H1 (cell line): ENCODE measurements around the gene DAND5. TPM values are rescaled to one million over a fixed set of nuclear protein-coding genes. Genes with fewer than 3 reads are reported as not detected.

Source experiments
- CTCF ChIA-PET: fragments of 300-600 bp; sonication (Branson Sonifier 250); formaldehyde crosslinking; loops from one replicate; lab custom pipeline; 2021; ENCODE audit not compliant: partially characterized antibody; lab: Charles Lee
- POLR2A ChIA-PET: fragments of 300-600 bp; sonication (Branson Sonifier 250); formaldehyde crosslinking; loops from one replicate; lab custom pipeline; 2021; ENCODE audit warnings: inconsistent platforms; ENCODE audit not compliant: partially characterized antibody; lab: Charles Lee
- DNase-seq, 2 experiments: peaks; one replicate each; pipeline versions ENCODE4 v3.0.0 to v3.0.0-alpha.2; 2010 to 2022; ENCODE audit warnings: low spot score in 2 of 2, low read depth in 1 of 2, mixed read lengths in 1 of 2
- FAIRE-seq: peaks from 2 replicates; lab custom pipeline; 2011; peaks lifted over from hg19 to GRCh38; lab: Jason Lieb, UNC
- H2AFZ ChIP-seq: 2 replicates; pipeline ENCODE4 v1.8.1; 2012; ENCODE audit warnings: low read length, inconsistent platforms
- H2AK5ac ChIP-seq: 2 replicates; pipeline ENCODE4 v1.6.1; 2013; ENCODE audit warnings: low read depth, low read length
- H2BK120ac ChIP-seq: replicated peaks from 2 replicates; pipeline ENCODE3; 2013; ENCODE audit warnings: low read depth, low read length, inconsistent platforms
- H2BK12ac ChIP-seq: 2 replicates; pipeline ENCODE4 v1.6.1; 2013; ENCODE audit warnings: low read depth, low read length
- H2BK15ac ChIP-seq: 2 replicates; pipeline ENCODE4 v1.6.1; 2013; ENCODE audit warnings: low read length
- H2BK20ac ChIP-seq: 2 replicates; pipeline ENCODE4 v1.6.1; 2013; ENCODE audit warnings: low read length
- H2BK5ac ChIP-seq: 2 replicates; pipeline ENCODE4 v1.6.1; 2013; ENCODE audit warnings: low read depth, low read length
- H3K14ac ChIP-seq: 2 replicates; pipeline ENCODE4 v1.6.1; 2013; ENCODE audit warnings: inconsistent platforms; ENCODE audit not compliant: insufficient read length
- H3K18ac ChIP-seq: 2 replicates; pipeline ENCODE4 v1.6.1; 2013; ENCODE audit warnings: low read length; ENCODE audit errors: extremely low read depth
- H3K23ac ChIP-seq: 2 replicates; pipeline ENCODE4 v1.6.1; 2013; ENCODE audit warnings: inconsistent platforms; ENCODE audit not compliant: insufficient read length
- H3K23me2 ChIP-seq: 2 replicates; pipeline ENCODE4 v1.6.1; 2013; ENCODE audit warnings: low read depth, low read length
- H3K27ac ChIP-seq: 2 replicates; pipeline ENCODE4 v1.6.1; 2011; ENCODE audit warnings: low read depth, low read length, inconsistent platforms
- H3K27me3 ChIP-seq, 4 experiments: replicated peaks in 1 of 4; 1 replicate in 1 of 4; 2 replicates in 3 of 4; pipeline versions ENCODE4 v1.6.1 to v1.8.1; 2011 to 2013; ENCODE audit warnings: low read length in 3 of 4, mild to moderate bottlenecking in 3 of 4, inconsistent platforms in 2 of 4, mixed read lengths in 2 of 4, moderate library complexity in 1 of 4; ENCODE audit not compliant: control insufficient read depth in 3 of 4, insufficient read depth in 3 of 4; ENCODE audit errors: extremely low read depth in 1 of 4
- H3K36me3 ChIP-seq, 4 experiments: 2 replicates each; pipeline versions ENCODE4 v1.6.1 to v1.8.1; 2011 to 2013; ENCODE audit warnings: mild to moderate bottlenecking in 4 of 4, low read length in 3 of 4, moderate library complexity in 2 of 4, control low read depth in 1 of 4, inconsistent platforms in 1 of 4; ENCODE audit not compliant: insufficient read depth in 4 of 4, control insufficient read depth in 2 of 4
- H3K4ac ChIP-seq: replicated peaks from 2 replicates; pipeline ENCODE3; 2013; ENCODE audit warnings: low read length, low read depth, mixed read lengths, inconsistent platforms; ENCODE audit not compliant: insufficient read length
- H3K4me1 ChIP-seq, 4 experiments: replicated peaks in 1 of 4; 1 replicate in 1 of 4; 2 replicates in 3 of 4; pipeline versions ENCODE4 v1.6.1 to v1.8.1; 2011 to 2013; ENCODE audit warnings: low read length in 3 of 4, inconsistent platforms in 2 of 4, mixed read lengths in 1 of 4; ENCODE audit not compliant: insufficient read depth in 4 of 4, control insufficient read depth in 3 of 4
- H3K4me2 ChIP-seq, 2 experiments: 2 replicates each; pipeline versions ENCODE4 v1.6.1 to v1.8.1; 2011 to 2013; ENCODE audit warnings: low read depth in 2 of 2, low read length in 2 of 2, control low read depth in 1 of 2, inconsistent platforms in 1 of 2, mild to moderate bottlenecking in 1 of 2; ENCODE audit not compliant: insufficient read depth in 1 of 2
- H3K4me3 ChIP-seq, 4 experiments: fragments of 200-600, 300-600 bp in 1 of 4; sonication (generic), shearing (Covaris generic), sonication (Bioruptor Twin) in 1 of 4; 2 replicates each; pipeline versions ENCODE4 v1.5.1 to v1.8.1; 2011 to 2016; ENCODE audit warnings: low read length in 4 of 4, low read depth in 3 of 4, control low read depth in 2 of 4, inconsistent platforms in 2 of 4, mild to moderate bottlenecking in 2 of 4, mixed read lengths in 1 of 4, moderate library complexity in 1 of 4; ENCODE audit not compliant: insufficient read depth in 2 of 4; ENCODE audit errors: extremely low read depth in 1 of 4
- H3K56ac ChIP-seq: replicated peaks from 2 replicates; pipeline ENCODE3; 2013; ENCODE audit warnings: low read depth, mild to moderate bottlenecking, mixed read lengths, low read length, inconsistent platforms; ENCODE audit not compliant: insufficient read length
- H3K79me1 ChIP-seq: 2 replicates; pipeline ENCODE4 v1.6.1; 2013; ENCODE audit warnings: low read depth, low read length, control low read depth
- H3K79me2 ChIP-seq, 2 experiments: 2 replicates each; pipeline versions ENCODE4 v1.6.1 to v1.8.1; 2012 to 2013; ENCODE audit warnings: low read length in 2 of 2, mild to moderate bottlenecking in 2 of 2, inconsistent platforms in 1 of 2; ENCODE audit not compliant: insufficient read depth in 2 of 2, control insufficient read depth in 1 of 2
- H3K9ac ChIP-seq, 4 experiments: replicated peaks in 1 of 4; 1 replicate in 1 of 4; 2 replicates in 3 of 4; pipeline versions ENCODE4 v1.6.1 to v1.8.1; 2011 to 2013; ENCODE audit warnings: low read depth in 3 of 4, low read length in 3 of 4, control low read depth in 2 of 4, mild to moderate bottlenecking in 2 of 4, moderate library complexity in 2 of 4, inconsistent platforms in 1 of 4; ENCODE audit errors: extremely low read depth in 1 of 4
- H3K9me3 ChIP-seq, 2 experiments: 2 replicates each; pipeline versions ENCODE4 v1.6.1 to v1.8.1; 2012 to 2013; ENCODE audit warnings: mild to moderate bottlenecking in 2 of 2, moderate library complexity in 2 of 2, control low read depth in 1 of 2, inconsistent platforms in 1 of 2, low read depth in 1 of 2, low read length in 1 of 2, mixed read lengths in 1 of 2; ENCODE audit not compliant: insufficient read depth in 2 of 2
- H4K20me1 ChIP-seq, 2 experiments: replicated peaks in 1 of 2; 2 replicates each; pipeline versions ENCODE3 to v1.8.1; 2011 to 2013; ENCODE audit warnings: inconsistent platforms in 2 of 2, low read length in 2 of 2, mild to moderate bottlenecking in 1 of 2; ENCODE audit not compliant: insufficient read depth in 2 of 2, control insufficient read depth in 1 of 2
- H4K5ac ChIP-seq: 2 replicates; pipeline ENCODE4 v1.6.1; 2013; ENCODE audit warnings: low read length, low read depth, mixed read lengths, inconsistent platforms; ENCODE audit not compliant: insufficient read length
- H4K8ac ChIP-seq: 2 replicates; pipeline ENCODE4 v1.8.0; 2013; ENCODE audit warnings: mild to moderate bottlenecking, moderate library complexity, low read length, inconsistent platforms; ENCODE audit not compliant: insufficient read depth; ENCODE audit errors: extremely low read depth
- H4K91ac ChIP-seq: replicated peaks from 2 replicates; pipeline ENCODE3; 2013; ENCODE audit warnings: low read length, mixed read lengths, inconsistent platforms; ENCODE audit not compliant: insufficient read length
- ATF2 ChIP-seq: IDR thresholded peaks from 2 replicates; pipeline ENCODE4 v1.6.1; 2012; ENCODE audit warnings: low read length, inconsistent platforms
- CEBPB ChIP-seq: IDR thresholded peaks from 2 replicates; pipeline ENCODE4 v1.6.1; 2012; ENCODE audit warnings: low read depth, low read length
- JUN ChIP-seq: IDR thresholded peaks from 2 replicates; pipeline ENCODE4 v1.6.1; 2011; ENCODE audit warnings: low read depth, mild to moderate bottlenecking, improper control_type of control experiment, low read length
- KDM1A ChIP-seq: fragments of 200-600, 300-600 bp; sonication (generic); IDR thresholded peaks from 2 replicates; pipeline ENCODE4 v1.7.1; 2016; ENCODE audit warnings: mild to moderate bottlenecking, low read length, borderline replicate concordance
- PHF8 ChIP-seq: fragments of 200-600 bp; sonication (generic); conservative IDR thresholded peaks from 2 replicates; pipeline ENCODE4 v1.7.1; 2012; ENCODE audit warnings: low read depth, mild to moderate bottlenecking, inconsistent platforms, low read length, moderate library complexity
- POLR2AphosphoS5 ChIP-seq: IDR thresholded peaks from 2 replicates; pipeline ENCODE4 v1.6.1; 2011; ENCODE audit warnings: low read depth, low read length
- RFX5 ChIP-seq: IDR thresholded peaks from 2 replicates; pipeline ENCODE4 v1.6.1; 2011; ENCODE audit warnings: low read depth, low read length, improper control_type of control experiment, borderline replicate concordance
- RXRA ChIP-seq: IDR thresholded peaks from 2 replicates; pipeline ENCODE4 v1.6.1; 2011; ENCODE audit warnings: low read depth, mild to moderate bottlenecking, low read length, moderate library complexity; ENCODE audit not compliant: insufficient read depth
- SIRT6 ChIP-seq: IDR thresholded peaks from one replicate; pipeline ENCODE4 v1.7.1; 2012; ENCODE audit warnings: low read length, inconsistent platforms
- SP4 ChIP-seq: IDR thresholded peaks from 2 replicates; pipeline ENCODE4 v1.6.1; 2012; ENCODE audit warnings: low read length, inconsistent platforms
- WGBS, 2 experiments: shearing (Covaris generic) in 1 of 2; methylation state at CpG; one replicate each; pipeline versions ENCODE4 v1.1.6 to v1.1.7; 2013 to 2015; ENCODE audit warnings: low lambda C conversion rate in 2 of 2, mixed read lengths in 2 of 2, inconsistent platforms in 1 of 2, low coverage in 1 of 2, missing lambda C conversion rate in 1 of 2; ENCODE audit not compliant: insufficient replicate concordance in 2 of 2, insufficient coverage in 1 of 2, insufficient read length in 1 of 2; ENCODE audit errors: extremely low coverage in 1 of 2, missing lambda C conversion rate in 1 of 2; 5-methylcytosine and 5-hydroxymethylcytosine counted together
- polyA plus RNA-seq, 7 experiments: library from polyadenylated mRNA; depleted of rRNA in 3 of 7; stranded (reverse) in 5 of 7; unstranded in 2 of 7; fragments of >200 nt in 5 of 7; fragments of 200-250 nt in 2 of 7; gene quantifications; 1 replicate in 5 of 7; 2 replicates in 1 of 7; 4 replicates in 1 of 7; pipeline versions ENCODE4 v1.2.1 to v1.2.3, GENCODE V29; 2011 to 2013; ENCODE audit warnings: missing spikeins in 2 of 7, mixed read lengths in 2 of 7
- total RNA-seq: library from RNA; stranded (reverse); fragmentation: NEBNext Ultra II Directional; extraction: Animal tissue kit (Norgen Biotek cat#: 25700); gene quantifications from 2 replicates; pipeline ENCODE4 v1.2.1, GENCODE V29; 2021

The DAND5 gene
- total and polyA plus RNA-seq, 2 of the 8 experiments (the other 6 are each of a cell fraction or from before 2014, with no cell fraction given): 0.14 to 0.17 TPM

GRCh38 chr19:13011653-13012389 lies 42.4 kb downstream of the DAND5 start:
- Histone ChIP-seq H3K79me2 (no peaks in the 10 kb centered on the region), H4K91ac (no peak overlapping the region), H3K4me1 (peaks cover 5 to 41% (median 28%) of the 10 kb centered on the region in 4 experiments), H4K5ac (no peak overlapping the region), H3K56ac (no peak overlapping the region), H3K36me3 (peaks cover 0 to 5% (median 0%) of the 10 kb centered on the region in 4 experiments; a peak in 1 of 8 replicates), H4K20me1 (peaks cover 2 to 23% of the 10 kb centered on the region in 2 experiments), H3K4me2 (peak overlapping the region in 1 of 2 experiments; percentile 77; a peak in 3 of 4 replicates), H2AFZ (no peak overlapping the region), H3K9ac (no peak overlapping the region), H3K79me1 (no peaks in the 10 kb centered on the region), H2BK5ac (peak overlapping the region; percentile 30; the same call in 1 of the 2 replicates), H3K27ac (no peak overlapping the region), H3K23me2 (peaks cover 2% of the 10 kb centered on the region; the same call in 1 of the 2 replicates), H3K14ac (no peak overlapping the region), H4K8ac (peak overlapping the region; percentile 45; the same call in 1 of the 2 replicates), H3K4ac (no peak overlapping the region), H3K9me3 (peaks cover 0 to 8% of the 10 kb centered on the region in 2 experiments; a peak in 2 of 4 replicates), H2BK20ac (peak overlapping the region; percentile 95; the same call in 1 of the 2 replicates), H3K4me3 (0 out of 8 replicates have a peak overlapping the region, but pooled peaks of 1 of the 4 experiments have one; percentile 18), H3K18ac (peak overlapping the region; percentile 97), H3K23ac (no peak overlapping the region), H2AK5ac (peak overlapping the region; percentile 56; the same call in 1 of the 2 replicates), H2BK12ac (peak overlapping the region; percentile 93), H3K27me3 (peaks cover 88 to 100% (median 99%) of the 10 kb centered on the region in 4 experiments), H2BK15ac (peak overlapping the region; percentile 95; the same call in 1 of the 2 replicates), H2BK120ac (no peak overlapping the region)
- CTCF ChIA-PET: interaction anchor here (1.2 to 12.9 kb wide), 8 partner anchors 10 to 153 kb away, joined by 3 to 175 read pairs (median 13); no protein-coding TSS in a partner anchor
- FAIRE-seq (no peak), DNase-seq (peak in 1 of 2 experiments; percentile 88)
- POLR2A ChIA-PET: interaction anchor here (1.8 to 2.6 kb wide), 3 partner anchors 10 to 153 kb away, joined by 6 to 16 read pairs (median 7); no protein-coding TSS in a partner anchor
- 4% methylated on average over 46 of the region's 54 CpGs; no CpG with 5 or more reads in 1 of the 2 experiments for WGBS, 2 experiments
- TF ChIP-seq POLR2AphosphoS5 (no peak), SP4 (no peak), RXRA (no peak), CEBPB (no peak), JUN (no peak), RFX5 (no peak), ATF2 (no peak), PHF8 (no peak), SIRT6 (no peak), KDM1A (peak; percentile 44; the same call in 1 of the 2 replicates)
